BLaER1 treated with 17β-estradiol and CSF1 and Interleukin-3, amounts not matched to agents 10 nM and 100 nM (cell line): ENCODE data around the gene LMBR1.
"Not testable (repeated sequence)": the region's sequence is repeated elsewhere in the genome, so short reads cannot be mapped to it uniquely, and the experiment has no call there.

Source experiments
- H3K27ac ChIP-seq, 11 experiments: shearing (Covaris generic); formaldehyde crosslinking; 2 replicates each; pipeline ENCODE4 v1.8.1; 2022
- H3K27me3 ChIP-seq, 11 experiments: shearing (Covaris generic); formaldehyde crosslinking; 2 replicates each; pipeline ENCODE4 v1.8.1; 2022
- H3K36me3 ChIP-seq, 11 experiments: shearing (Covaris generic); formaldehyde crosslinking; 2 replicates each; pipeline ENCODE4 v1.8.1; 2022
- H3K4me1 ChIP-seq, 10 experiments: shearing (Covaris generic); formaldehyde crosslinking; 2 replicates each; pipeline ENCODE4 v1.8.1; 2022
- H3K4me2 ChIP-seq, 11 experiments: shearing (Covaris generic); formaldehyde crosslinking; 2 replicates each; pipeline ENCODE4 v1.8.1; 2022
- H3K4me3 ChIP-seq, 10 experiments: shearing (Covaris generic); formaldehyde crosslinking; 2 replicates each; pipeline ENCODE4 v1.8.1; 2022
- H3K9ac ChIP-seq, 11 experiments: shearing (Covaris generic); formaldehyde crosslinking; 2 replicates each; pipeline ENCODE4 v1.8.1; 2022
- H3K9me3 ChIP-seq, 11 experiments: shearing (Covaris generic); formaldehyde crosslinking; replicated peaks in 1 of 11; 2 replicates each; pipeline ENCODE4 v1.8.1; 2022
- H4K20me1 ChIP-seq, 11 experiments: shearing (Covaris generic); formaldehyde crosslinking; 2 replicates each; pipeline ENCODE4 v1.8.1; 2022
- Cebpa-rat ChIP-seq, 11 experiments: shearing (Covaris generic); IDR thresholded peaks; 2 replicates each; pipeline ENCODE4 v1.8.1; 2022

Gene LMBR1

DNA sequence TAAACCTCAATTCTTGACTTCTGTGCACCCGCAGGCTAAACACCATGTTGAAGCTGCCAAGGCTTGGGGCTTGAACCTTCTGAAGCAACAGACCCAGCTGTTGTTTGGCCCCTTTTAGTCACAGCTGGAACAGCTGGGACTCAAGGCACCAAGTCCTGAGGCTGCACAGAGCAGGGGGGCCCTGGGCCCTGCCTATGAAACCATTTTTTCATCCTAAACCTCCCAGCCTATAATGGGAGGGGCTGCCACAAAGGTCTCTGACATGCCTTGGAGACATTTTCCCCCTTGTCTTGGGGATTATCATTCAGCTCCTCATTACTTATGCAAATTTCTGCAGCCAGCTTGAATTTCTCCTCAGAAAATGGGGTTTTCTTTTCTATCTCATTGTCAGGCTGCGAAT lies 31.8 kb downstream of the LMBR1 start:
- Histone ChIP-seq H3K27me3 (no peaks in the 10 kb centered on the region), H3K27ac (no peak overlapping the region), H3K9ac (no peak overlapping the region), H3K9me3 (peaks cover 77 to 93% (median 90%) of the 10 kb centered on the region in 11 experiments), H3K4me2 (no peak overlapping the region), H3K4me3 (peak overlapping the region in 4 of 10 experiments; percentile 6 to 36 (median 11); a peak in 1 of 20 replicates), H4K20me1 (peaks cover 0 to 19% (median 5%) of the 10 kb centered on the region in 11 experiments; a peak in 7 of 22 replicates), H3K4me1 (peaks cover 0 to 15% (median 6%) of the 10 kb centered on the region in 10 experiments; a peak in 11 of 20 replicates), H3K36me3 (peaks cover 54 to 89% (median 78%) of the 10 kb centered on the region in 11 experiments)
- no peak for TF ChIP-seq Cebpa-rat (IDR thresholded peaks at IDR 0.05)

DNA sequence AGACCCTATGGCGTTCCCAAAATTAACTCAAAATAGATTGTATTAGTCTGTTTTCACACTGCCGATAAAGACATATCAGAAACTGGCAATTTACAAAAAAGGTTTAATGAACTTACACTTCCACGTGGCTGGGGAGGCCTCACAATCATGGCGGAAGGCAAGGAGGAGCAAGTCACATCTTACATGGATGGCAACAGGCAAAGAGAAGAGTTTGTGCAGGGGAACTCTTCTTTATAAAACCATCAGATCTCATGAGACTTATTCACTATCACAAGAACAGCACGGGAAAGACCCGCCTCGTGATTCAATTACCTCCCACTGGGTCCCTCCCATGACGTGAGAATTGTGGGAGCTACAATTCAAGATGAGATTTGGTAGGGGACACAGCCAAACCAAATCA lies 32.9 kb downstream of the LMBR1 start:
- not testable (repeated sequence) for H3K9ac ChIP-seq, H3K4me2 ChIP-seq, H3K4me1 ChIP-seq, H3K27ac ChIP-seq, H4K20me1 ChIP-seq, H3K27me3 ChIP-seq
- Histone ChIP-seq H3K4me3 (0 out of 20 replicates have a peak overlapping the region, but pooled peaks of 3 of the 10 experiments have one; percentile 2 to 11 (median 7)), H3K9me3 (peaks cover 88 to 100% (median 99%) of the 10 kb centered on the region in 11 experiments), H3K36me3 (peaks cover 60 to 97% (median 84%) of the 10 kb centered on the region in 11 experiments)

DNA sequence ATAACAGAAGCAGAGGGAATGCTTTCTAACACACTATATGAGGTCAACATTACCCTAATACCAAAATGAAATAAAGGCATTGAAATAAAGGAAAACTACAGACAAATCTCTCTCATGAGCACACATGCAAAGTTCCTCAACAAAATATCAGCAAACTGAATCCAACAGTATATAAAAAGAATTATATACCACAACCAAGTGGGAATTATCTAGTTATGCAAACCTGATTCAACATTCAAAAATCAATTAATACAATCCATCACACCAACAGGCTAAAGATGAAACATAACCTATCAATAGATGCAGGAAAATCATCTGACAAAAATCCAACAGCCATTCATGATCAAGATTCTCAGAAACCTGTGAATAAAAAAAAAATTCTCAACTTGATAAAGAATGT lies 34.5 kb downstream of the LMBR1 start:
- no peak overlapping the region for H3K4me2 ChIP-seq
- TF ChIP-seq Cebpa-rat (IDR thresholded peaks at IDR 0.05), result no peak
- no peak overlapping the region for H3K9ac ChIP-seq
- peaks cover 99 to 100% (median 100%) of the 10 kb centered on the region in 11 experiments for H3K9me3 ChIP-seq
- H4K20me1 ChIP-seq, result peaks cover 0 to 19% (median 0%) of the 10 kb centered on the region in 11 experiments; a peak in 2 of 22 replicates
- H3K4me1 ChIP-seq, result no peaks in the 10 kb centered on the region
- no peak overlapping the region for H3K4me3 ChIP-seq
- H3K36me3 ChIP-seq, result peaks cover 69 to 99% (median 86%) of the 10 kb centered on the region in 11 experiments
- H3K27ac ChIP-seq, result no peak overlapping the region
- no peaks in the 10 kb centered on the region for H3K27me3 ChIP-seq

DNA sequence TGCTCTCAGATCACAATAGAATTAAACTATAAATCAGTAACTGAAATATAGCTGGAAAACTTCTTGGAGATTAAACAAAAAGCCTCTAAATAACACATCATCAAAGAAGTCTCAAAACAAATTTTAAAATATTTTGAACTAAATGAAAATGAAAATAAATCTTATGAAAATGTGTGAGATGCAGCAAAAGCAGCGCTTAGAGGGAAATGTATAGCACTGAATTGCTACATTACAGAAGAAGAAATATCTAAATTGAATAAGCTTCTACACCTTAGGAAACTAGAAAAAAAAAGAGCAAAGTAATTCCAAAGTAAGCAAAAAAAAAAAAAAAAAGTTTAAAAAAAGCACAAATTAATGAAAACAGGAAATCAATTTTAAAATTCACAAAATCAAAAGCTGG lies 35.2 kb downstream of the LMBR1 start:
- Histone ChIP-seq H3K4me3 (no peak overlapping the region), H3K36me3 (peaks cover 61 to 99% (median 82%) of the 10 kb centered on the region in 11 experiments), H3K9me3 (peaks cover 94 to 100% (median 98%) of the 10 kb centered on the region in 11 experiments), H3K27ac (no peak overlapping the region), H3K27me3 (no peaks in the 10 kb centered on the region), H3K9ac (no peak overlapping the region), H4K20me1 (peaks cover 0 to 20% (median 0%) of the 10 kb centered on the region in 11 experiments; a peak in 4 of 22 replicates), H3K4me1 (no peaks in the 10 kb centered on the region), H3K4me2 (no peak overlapping the region)
- no peak for TF ChIP-seq Cebpa-rat (IDR thresholded peaks at IDR 0.05)

DNA sequence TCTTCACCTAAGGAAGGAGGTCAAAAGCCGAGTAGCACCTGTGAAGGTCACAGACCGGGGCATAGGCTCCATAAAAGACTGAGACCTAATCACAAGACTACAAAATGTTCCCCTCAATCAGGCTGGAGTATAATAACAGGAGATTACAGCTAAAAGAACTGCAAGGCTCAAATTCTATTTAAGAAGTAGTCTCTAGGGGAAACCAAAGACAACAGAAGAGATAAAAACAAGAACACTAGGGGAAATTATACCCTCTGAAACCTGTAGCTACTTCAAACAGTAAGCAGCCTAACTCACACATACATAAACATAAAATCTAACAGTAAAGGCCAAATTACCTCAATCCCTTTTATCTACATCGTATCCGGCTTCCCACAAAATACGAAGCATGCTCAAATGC lies 38.3 kb downstream of the LMBR1 start:
- Histone ChIP-seq H3K9me3 (peaks cover 76 to 92% (median 86%) of the 10 kb centered on the region in 11 experiments), H3K27ac (no peak overlapping the region), H3K27me3 (no peaks in the 10 kb centered on the region), H3K4me3 (peak overlapping the region in 1 of 10 experiments; percentile 19; a peak in 1 of 20 replicates), H3K36me3 (peaks cover 42 to 92% (median 69%) of the 10 kb centered on the region in 11 experiments), H3K9ac (no peak overlapping the region), H3K4me2 (no peak overlapping the region), H3K4me1 (no peaks in the 10 kb centered on the region), H4K20me1 (peaks cover 0 to 46% (median 7%) of the 10 kb centered on the region in 11 experiments; a peak in 9 of 22 replicates)
- TF ChIP-seq Cebpa-rat (IDR thresholded peaks at IDR 0.05), result no peak

DNA sequence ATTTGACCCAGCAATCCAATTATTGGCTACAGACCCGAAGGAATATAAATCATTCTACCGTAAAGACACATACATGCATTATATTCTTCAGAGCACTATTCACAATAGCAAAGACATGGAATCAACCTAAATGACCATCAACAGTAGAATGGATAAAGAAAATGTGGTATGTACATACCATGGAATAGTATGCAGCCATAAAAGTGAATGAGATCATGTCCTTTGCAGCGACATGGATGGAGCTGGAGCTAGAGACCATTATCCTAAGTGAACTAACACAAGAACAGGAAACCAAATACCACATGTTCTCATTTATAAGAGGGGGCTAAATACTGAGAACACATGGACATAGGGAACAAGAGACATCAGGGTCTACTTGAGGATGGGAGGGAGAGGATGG lies 44.0 kb downstream of the LMBR1 start:
- Histone ChIP-seq H3K27ac (no peak overlapping the region), H3K4me2 (no peak overlapping the region), H3K36me3 (peaks cover 16 to 56% (median 38%) of the 10 kb centered on the region in 11 experiments), H3K4me1 (peaks cover 0 to 4% (median 0%) of the 10 kb centered on the region in 10 experiments; a peak in 1 of 20 replicates), H4K20me1 (peaks cover 9 to 88% (median 43%) of the 10 kb centered on the region in 11 experiments; a peak in 19 of 22 replicates), H3K9me3 (peaks cover 32 to 50% (median 46%) of the 10 kb centered on the region in 11 experiments), H3K27me3 (no peaks in the 10 kb centered on the region), H3K9ac (no peak overlapping the region), H3K4me3 (no peak overlapping the region)
- no peak for TF ChIP-seq Cebpa-rat (IDR thresholded peaks at IDR 0.05)

DNA sequence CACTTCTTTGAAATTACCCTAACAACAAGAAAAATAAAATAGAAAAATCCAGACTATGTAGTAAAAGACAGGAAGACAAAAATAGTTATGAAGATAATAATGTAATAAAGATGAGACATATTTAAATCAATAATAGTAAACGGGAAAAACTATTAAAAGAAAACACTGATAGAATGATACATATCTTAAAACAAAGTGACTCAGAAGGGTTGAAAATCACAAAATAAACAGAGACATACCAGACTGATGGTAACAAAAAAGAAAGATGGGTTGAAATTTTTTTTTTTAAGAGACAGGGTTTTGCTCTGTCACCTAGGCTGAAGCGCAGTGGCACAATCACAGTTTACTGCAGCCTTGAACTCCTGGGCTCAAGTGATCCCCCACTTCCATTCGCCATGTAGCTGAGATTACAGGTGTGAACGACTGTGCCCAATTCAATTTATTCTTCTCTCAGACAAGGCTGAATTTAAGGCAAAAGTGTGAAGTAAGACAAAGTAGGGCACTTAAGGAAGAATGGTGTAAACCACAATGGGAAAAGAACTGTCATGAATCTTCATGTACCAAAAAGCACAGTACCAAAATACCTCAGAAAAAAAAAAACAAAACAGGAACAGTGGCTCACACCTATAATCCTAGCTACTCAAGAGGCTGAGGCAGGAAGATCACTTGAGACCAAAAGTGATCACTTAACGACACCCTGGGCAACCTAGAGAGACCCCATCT lies 47.4 kb downstream of the LMBR1 start:
- H3K9me3 ChIP-seq, result peaks cover 20 to 27% (median 24%) of the 10 kb centered on the region in 11 experiments
- H4K20me1 ChIP-seq, result peaks cover 31 to 100% (median 59%) of the 10 kb centered on the region in 11 experiments; a peak in 21 of 22 replicates
- H3K36me3 ChIP-seq, result peaks cover 5 to 39% (median 22%) of the 10 kb centered on the region in 11 experiments; a peak in 20 of 22 replicates
- H3K27ac ChIP-seq, result no peak overlapping the region
- no peak overlapping the region for H3K4me3 ChIP-seq
- no peak for TF ChIP-seq Cebpa-rat (IDR thresholded peaks at IDR 0.05)
- H3K4me2 ChIP-seq, result no peak overlapping the region
- H3K4me1 ChIP-seq, result peaks cover 0 to 21% (median 0%) of the 10 kb centered on the region in 10 experiments; a peak in 8 of 20 replicates
- no peak overlapping the region for H3K9ac ChIP-seq
- no peaks in the 10 kb centered on the region for H3K27me3 ChIP-seq

DNA sequence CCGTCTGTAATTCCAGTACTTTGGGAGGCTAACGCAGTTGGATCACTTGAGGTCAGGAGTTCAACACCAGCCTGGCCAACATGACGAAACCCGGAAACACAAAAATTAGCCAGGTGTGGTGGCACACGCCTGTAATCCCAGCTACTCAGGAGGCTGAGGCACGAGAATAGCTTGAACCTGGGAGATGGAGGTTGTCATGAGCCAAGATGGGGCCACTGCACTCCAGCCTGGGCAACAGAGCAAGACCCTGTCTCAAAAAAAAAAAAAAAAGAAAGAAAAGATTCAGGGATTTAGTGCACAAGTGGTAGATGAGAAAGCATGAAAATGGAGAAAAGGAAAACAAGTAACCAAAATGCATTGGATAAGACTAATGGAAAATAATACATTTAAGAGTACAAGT lies 49.4 kb downstream of the LMBR1 start:
- H3K9ac ChIP-seq, H3K27me3 ChIP-seq, H3K27ac ChIP-seq, H3K4me3 ChIP-seq: not testable (repeated sequence)
- Histone ChIP-seq H4K20me1 (peaks cover 31 to 98% (median 57%) of the 10 kb centered on the region in 11 experiments; a peak in 21 of 22 replicates), H3K36me3 (peaks cover 3 to 30% (median 13%) of the 10 kb centered on the region in 11 experiments; a peak in 12 of 22 replicates), H3K4me1 (peaks cover 0 to 27% (median 5%) of the 10 kb centered on the region in 10 experiments; a peak in 11 of 20 replicates), H3K4me2 (peak overlapping the region in 2 of 11 experiments; percentile 18 to 66; a peak in 1 of 22 replicates), H3K9me3 (peaks cover 2 to 10% (median 6%) of the 10 kb centered on the region in 11 experiments; a peak in 20 of 22 replicates)

DNA sequence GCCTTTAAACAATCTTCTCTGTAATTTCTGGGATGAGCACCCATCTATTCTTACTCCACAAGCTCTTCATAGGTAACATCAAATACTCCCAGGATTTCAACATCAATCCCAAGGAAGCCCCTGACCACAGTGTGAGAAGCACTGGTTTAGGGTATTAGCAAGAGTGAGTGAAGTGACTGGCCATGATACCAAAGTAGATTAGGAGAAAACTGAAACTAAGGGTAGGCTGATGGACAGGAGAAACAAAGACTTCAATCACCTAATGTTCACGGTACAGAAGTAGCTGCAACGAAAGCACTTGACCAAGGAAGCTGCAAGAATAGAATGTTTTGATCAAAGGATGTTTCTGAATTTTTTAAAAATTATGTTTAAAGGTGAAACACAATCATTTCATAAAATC lies 49.8 kb downstream of the LMBR1 start:
- no peak for TF ChIP-seq Cebpa-rat (IDR thresholded peaks at IDR 0.05)
- peak overlapping the region in 3 of 11 experiments; percentile 18 to 66 (median 20); a peak in 4 of 22 replicates for H3K4me2 ChIP-seq
- no peaks in the 10 kb centered on the region for H3K27me3 ChIP-seq
- H3K9ac ChIP-seq, result no peak overlapping the region
- H4K20me1 ChIP-seq, result peaks cover 31 to 98% (median 54%) of the 10 kb centered on the region in 11 experiments; a peak in 21 of 22 replicates
- H3K36me3 ChIP-seq, result peaks cover 3 to 26% (median 9%) of the 10 kb centered on the region in 11 experiments; a peak in 11 of 22 replicates
- no peak overlapping the region for H3K27ac ChIP-seq
- H3K4me1 ChIP-seq, result peaks cover 0 to 27% (median 5%) of the 10 kb centered on the region in 10 experiments; a peak in 11 of 20 replicates
- H3K9me3 ChIP-seq, result peaks cover 0 to 7% (median 2%) of the 10 kb centered on the region in 11 experiments; a peak in 12 of 22 replicates
- H3K4me3 ChIP-seq, result no peak overlapping the region
